Measurements from ENCODE around the gene PRDM15.

The PRDM15 gene

GRCh38 chr21:41765420-41765821 is 113.7 kb downstream of the PRDM15 start:
- ATAC-seq (replicated peaks), result no peak
- Mint-ChIP-seq H3K36me3 (peaks cover 0 to 4% of the 10 kb centered on the region in 2 donors), H3K9me3 (peaks cover 0 to 3% of the 10 kb centered on the region in 2 donors), H3K27me3 (peaks cover 76 to 91% of the 10 kb centered on the region in 2 donors), H3K4me1 (peaks cover 29 to 54% of the 10 kb centered on the region in 2 donors), H3K4me3 (no peak overlapping the region), H3K27ac (no peak overlapping the region)
- no peak for DNase-seq

GRCh38 chr21:41764558-41765419 is 114.4 kb downstream of the PRDM15 start:
- Mint-ChIP-seq H3K27ac (no peak overlapping the region), H3K27me3 (peaks cover 76 to 91% of the 10 kb centered on the region in 2 donors), H3K4me3 (no peak overlapping the region), H3K4me1 (peaks cover 29 to 57% of the 10 kb centered on the region in 2 donors), H3K9me3 (peaks cover 0 to 3% of the 10 kb centered on the region in 2 donors), H3K36me3 (peaks cover 0 to 4% of the 10 kb centered on the region in 2 donors)
- ATAC-seq (replicated peaks) (no peak), DNase-seq (no peak)

GRCh38 chr21:41763996-41764395 is 115.1 kb downstream of the PRDM15 start:
- H3K4me1 Mint-ChIP-seq, result peaks cover 27 to 52% of the 10 kb centered on the region in 2 donors
- H3K27me3 Mint-ChIP-seq, result peaks cover 74 to 91% of the 10 kb centered on the region in 2 donors
- ATAC-seq (replicated peaks) (no peak), DNase-seq (no peak)
- peaks cover 0 to 4% of the 10 kb centered on the region in 2 donors for H3K36me3 Mint-ChIP-seq
- H3K27ac Mint-ChIP-seq, result no peak overlapping the region
- peaks cover 0 to 3% of the 10 kb centered on the region in 2 donors for H3K9me3 Mint-ChIP-seq
- H3K4me3 Mint-ChIP-seq, result no peak overlapping the region

GRCh38 chr21:41763398-41763931 is 115.7 kb downstream of the PRDM15 start:
- no peak for DNase-seq
- Mint-ChIP-seq H3K4me1 (peaks cover 24 to 47% of the 10 kb centered on the region in 2 donors), H3K27ac (no peak overlapping the region), H3K9me3 (peaks cover 0 to 3% of the 10 kb centered on the region in 2 donors), H3K36me3 (peaks cover 0 to 4% of the 10 kb centered on the region in 2 donors), H3K27me3 (peaks cover 71 to 89% of the 10 kb centered on the region in 2 donors), H3K4me3 (no peak overlapping the region)
- no peak for ATAC-seq (replicated peaks)

GRCh38 chr21:41762753-41763152 is 116.4 kb downstream of the PRDM15 start:
- Mint-ChIP-seq H3K4me3 (no peak overlapping the region), H3K36me3 (peaks cover 0 to 4% of the 10 kb centered on the region in 2 donors)

GRCh38 chr21:41761934-41762635 is 117.1 kb downstream of the PRDM15 start:
- no peak for DNase-seq
- peaks cover 58 to 82% of the 10 kb centered on the region in 2 donors for H3K27me3 Mint-ChIP-seq
- H3K4me3 Mint-ChIP-seq, result peak overlapping the region in 1 of 2 donors; percentile 45
- peaks cover 0 to under 1% of the 10 kb centered on the region in 2 donors for H3K36me3 Mint-ChIP-seq
- peaks cover 0 to under 1% of the 10 kb centered on the region in 2 donors for H3K9me3 Mint-ChIP-seq
- ATAC-seq (replicated peaks), result no peak
- H3K27ac Mint-ChIP-seq, result peak overlapping the region; percentile 17
- peaks cover 13 to 33% of the 10 kb centered on the region in 2 donors for H3K4me1 Mint-ChIP-seq

More at GRCh38 chr21:41762753-41763152, 116.4 kb downstream of the PRDM15 start:
- Mint-ChIP-seq H3K27me3 (peaks cover 65 to 89% of the 10 kb centered on the region in 2 donors), H3K9me3 (peaks cover 0 to 3% of the 10 kb centered on the region in 2 donors), H3K4me1 (peaks cover 19 to 40% of the 10 kb centered on the region in 2 donors), H3K27ac (peak overlapping the region; percentile 17)
- ATAC-seq (replicated peaks) (no peak), DNase-seq (no peak)

GRCh38 chr21:41761211-41761933 is 117.8 kb downstream of the PRDM15 start:
- DNase-seq (no peak), ATAC-seq (replicated peaks) (peak in 1 of 2 donors; percentile 16)
- H3K4me3 Mint-ChIP-seq, result peak overlapping the region; percentile 44 to 48
- H3K36me3 Mint-ChIP-seq, result no peaks in the 10 kb centered on the region
- no peaks in the 10 kb centered on the region for H3K9me3 Mint-ChIP-seq
- peak overlapping the region; percentile 38 for H3K27ac Mint-ChIP-seq
- H3K27me3 Mint-ChIP-seq, result peaks cover 55 to 79% of the 10 kb centered on the region in 2 donors
- H3K4me1 Mint-ChIP-seq, result peaks cover 12 to 31% of the 10 kb centered on the region in 2 donors

- Mint-ChIP-seq H3K9me3 (no peaks in the 10 kb centered on the region), H3K27me3 (peaks cover 52 to 73% of the 10 kb centered on the region in 2 donors), H3K27ac (peak overlapping the region; percentile 6), H3K4me3 (no peak overlapping the region), H3K36me3 (no peaks in the 10 kb centered on the region), H3K4me1 (peaks cover 12 to 31% of the 10 kb centered on the region in 2 donors)
- DNase-seq (no peak), ATAC-seq (replicated peaks) (no peak)
These were observed 118.7 kb downstream of the PRDM15 start for GRCh38 chr21:41760411-41760810.

GRCh38 chr21:41759926-41760325 is 119.2 kb downstream of the PRDM15 start:
- Mint-ChIP-seq H3K27me3 (peaks cover 52 to 69% of the 10 kb centered on the region in 2 donors), H3K36me3 (no peaks in the 10 kb centered on the region), H3K27ac (no peak overlapping the region), H3K4me1 (peaks cover 12 to 31% of the 10 kb centered on the region in 2 donors), H3K4me3 (no peak overlapping the region), H3K9me3 (no peaks in the 10 kb centered on the region)
- DNase-seq, result no peak
- ATAC-seq (replicated peaks), result no peak

GRCh38 chr21:41759214-41759840 is 119.8 kb downstream of the PRDM15 start:
- ATAC-seq (replicated peaks) (no peak), DNase-seq (no peak)
- Mint-ChIP-seq H3K27me3 (peaks cover 49 to 63% of the 10 kb centered on the region in 2 donors), H3K27ac (no peak overlapping the region), H3K9me3 (no peaks in the 10 kb centered on the region), H3K4me3 (no peak overlapping the region), H3K36me3 (no peaks in the 10 kb centered on the region), H3K4me1 (peaks cover 12 to 31% of the 10 kb centered on the region in 2 donors)

GRCh38 chr21:41758550-41758949 is 120.6 kb downstream of the PRDM15 start:
- peaks cover 46 to 55% of the 10 kb centered on the region in 2 donors for H3K27me3 Mint-ChIP-seq
- no peaks in the 10 kb centered on the region for H3K9me3 Mint-ChIP-seq
- DNase-seq (no peak), ATAC-seq (replicated peaks) (no peak)
- H3K27ac Mint-ChIP-seq, result no peak overlapping the region
- no peak overlapping the region for H3K4me3 Mint-ChIP-seq
- no peaks in the 10 kb centered on the region for H3K36me3 Mint-ChIP-seq
- H3K4me1 Mint-ChIP-seq, result peaks cover 12 to 24% of the 10 kb centered on the region in 2 donors

GRCh38 chr21:41755934-41756773 is 123.0 kb downstream of the PRDM15 start:
- ATAC-seq (replicated peaks) (no peak), DNase-seq (no peak)
- peaks cover 7 to 10% of the 10 kb centered on the region in 2 donors for H3K4me1 Mint-ChIP-seq
- H3K27ac Mint-ChIP-seq, result no peak overlapping the region
- H3K27me3 Mint-ChIP-seq, result peaks cover 25 to 41% of the 10 kb centered on the region in 2 donors
- H3K9me3 Mint-ChIP-seq, result no peaks in the 10 kb centered on the region
- no peaks in the 10 kb centered on the region for H3K36me3 Mint-ChIP-seq
- H3K4me3 Mint-ChIP-seq, result no peak overlapping the region

Data from stimulated activated naive B cell treated with anti-CD40 and anti-IgM and Interleukin-4, amounts not matched to agents 10 μg/mL and 1 μg/mL and 100 μg/mL, for 72 hours (primary cell).